Measurements from ENCODE around the gene CDH23. TPM values are rescaled to one million over a fixed set of nuclear protein-coding genes. Genes with fewer than 3 reads are reported as not detected.

Gene CDH23
- total and polyA plus RNA-seq, 2 donors (not counting 1 experiment from before 2014, with no cell fraction given), result 0.37 to 0.89 TPM

DNA sequence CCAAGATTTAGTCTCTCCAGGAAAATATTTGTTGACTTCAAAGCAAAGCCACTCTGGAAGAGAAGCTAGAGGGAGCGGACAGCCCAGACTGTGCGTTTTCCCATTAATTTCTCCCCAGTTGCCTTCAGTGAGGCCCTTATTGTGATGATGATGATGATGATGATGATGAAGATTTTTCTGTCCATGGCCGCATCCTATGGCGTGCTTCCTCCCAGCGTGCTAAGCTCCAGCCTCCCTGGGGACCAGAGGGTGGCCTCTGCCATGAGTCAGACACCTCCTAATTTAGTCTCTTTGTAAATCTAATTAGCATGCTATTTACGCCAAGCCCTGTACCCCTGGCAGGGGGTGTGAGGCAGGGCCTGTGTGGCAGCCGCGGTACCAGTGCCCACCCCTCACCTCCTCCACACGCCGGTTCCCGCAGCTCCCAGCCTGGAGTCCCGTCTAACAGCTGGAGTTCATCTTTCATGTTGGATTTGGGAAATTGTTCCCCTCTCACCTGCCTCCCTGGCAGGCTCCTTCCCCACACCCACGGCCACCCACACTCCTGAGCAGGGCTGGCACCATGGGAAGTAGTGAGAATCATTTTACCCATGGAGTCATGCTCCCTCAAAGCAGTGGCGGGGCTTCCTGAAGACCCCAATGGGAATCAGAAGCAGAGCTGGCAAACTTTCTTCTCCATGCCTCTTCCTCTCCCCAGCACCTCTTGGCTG, 230.7 kb downstream of the CDH23 start:
- Histone ChIP-seq H3K27me3 (replicated peaks in 1 of 4; ENCODE audit: control extremely low read depth in 1 of 4, control insufficient read depth in 3 of 4, insufficient read depth in 4 of 4, low read length in 3 of 4) (peaks cover 0 to 2% (median 0%) of the 10 kb centered on the region in 4 experiments), H2AFZ (ENCODE audit: insufficient read depth, low read depth, low read length, poor library complexity, severe bottlenecking) (no peak overlapping the region), H3K36me3 (replicated peaks in 1 of 2; ENCODE audit: control extremely low read depth in 1 of 2, control insufficient read depth in 1 of 2, extremely low read depth in 1 of 2, insufficient read depth in 2 of 2, low read length in 1 of 2) (no peaks in the 10 kb centered on the region), H3K9ac (ENCODE audit: low read length) (no peak overlapping the region), H4K20me1 (ENCODE audit: control insufficient read depth, insufficient read depth, low read length, poor library complexity, severe bottlenecking) (no peaks in the 10 kb centered on the region), H3K27ac (ENCODE audit: low read length in 2 of 2) (no peak overlapping the region), H3K79me2 (ENCODE audit: control insufficient read depth, insufficient read depth, low read length) (no peaks in the 10 kb centered on the region), H3K4me3 (ENCODE audit: control extremely low read depth in 1 of 5, extremely low read depth in 1 of 5, insufficient read depth in 1 of 5, low read depth in 2 of 5, low read length in 4 of 5) (no peak overlapping the region), H3K4me2 (replicated peaks; ENCODE audit: low read depth, low read length, poor library complexity, severe bottlenecking) (no peak overlapping the region), H3K9me3 (ENCODE audit: control extremely low read depth in 1 of 3, control insufficient read depth in 2 of 3, insufficient read depth in 1 of 3, low read length in 2 of 3) (no peaks in the 10 kb centered on the region), H3K4me1 (ENCODE audit: control insufficient read depth in 2 of 2, insufficient read depth in 2 of 2, low read length in 2 of 2) (no peaks in the 10 kb centered on the region)
- Mint-ChIP-seq H3K27ac (no peak overlapping the region), H3K9me3 (ENCODE audit: insufficient read depth) (no peaks in the 10 kb centered on the region), H3K4me1 (peaks cover 1% of the 10 kb centered on the region), H3K27me3 (peaks cover 36% of the 10 kb centered on the region), H3K4me3 (no peak overlapping the region)
- intact Hi-C loops (cut with micrococcal nuclease), result no loop called here
- CTCF ChIA-PET, result interaction anchor here (1.2 kb wide), 1 partner anchor 18 kb away, joined by 5 read pairs; no protein-coding TSS in a partner anchor
- TF ChIP-seq EZH2 (IDR thresholded peaks at IDR 0.05; ENCODE audit: borderline replicate concordance, insufficient read depth, low read depth, low read length, poor library complexity, severe bottlenecking) (no peak), CTCF (IDR thresholded peaks at IDR 0.05) (no peak)
- POLR2A ChIA-PET, result no interaction called here
- ATAC-seq (ENCODE audit: low read depth), result no peak
- 77% methylated on average over 5 of the region's 14 CpGs for WGBS (ENCODE audit: insufficient coverage)
- DNase-seq, result no peak

DNA sequence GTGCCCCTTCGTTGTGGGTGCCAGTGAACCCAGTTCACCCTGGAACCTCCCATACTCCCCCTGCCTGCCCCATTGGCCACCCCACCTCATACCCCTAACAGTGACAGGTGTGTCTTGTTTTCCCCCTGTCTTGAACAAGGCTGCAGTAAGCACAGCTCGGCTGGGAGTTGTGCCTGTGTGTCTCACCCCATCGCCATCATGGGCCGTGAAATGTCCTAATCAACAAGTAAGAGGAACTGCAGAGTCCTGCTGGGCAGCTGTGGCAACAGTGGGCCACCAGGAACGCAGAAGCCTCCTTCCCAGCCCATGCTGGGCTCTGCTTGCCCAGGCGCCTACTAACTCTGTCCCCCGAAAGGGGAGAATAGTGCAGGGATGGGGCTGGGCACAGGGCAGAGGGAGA, 231.2 kb downstream of the CDH23 start:
- no peaks in the 10 kb centered on the region for H3K36me3 ChIP-seq (replicated peaks in 1 of 2; ENCODE audit: control extremely low read depth in 1 of 2, control insufficient read depth in 1 of 2, extremely low read depth in 1 of 2, insufficient read depth in 2 of 2, low read length in 1 of 2)
- no peaks in the 10 kb centered on the region for H3K9me3 Mint-ChIP-seq (ENCODE audit: insufficient read depth)
- H4K20me1 ChIP-seq (ENCODE audit: control insufficient read depth, insufficient read depth, low read length, poor library complexity, severe bottlenecking), result no peaks in the 10 kb centered on the region
- no peak overlapping the region for H3K4me3 ChIP-seq (ENCODE audit: control extremely low read depth in 1 of 5, extremely low read depth in 1 of 5, insufficient read depth in 1 of 5, low read depth in 2 of 5, low read length in 4 of 5)
- H3K4me1 ChIP-seq (ENCODE audit: control insufficient read depth in 2 of 2, insufficient read depth in 2 of 2, low read length in 2 of 2), result no peaks in the 10 kb centered on the region
- H3K4me1 Mint-ChIP-seq, result peaks cover 1% of the 10 kb centered on the region
- ChIA-PET POLR2A (no interaction called here), CTCF (interaction anchor here (1.2 kb wide), 1 partner anchor 18 kb away, joined by 5 read pairs; no protein-coding TSS in a partner anchor)
- no peak overlapping the region for H3K27ac ChIP-seq (ENCODE audit: low read length in 2 of 2)
- no peak overlapping the region for H2AFZ ChIP-seq (ENCODE audit: insufficient read depth, low read depth, low read length, poor library complexity, severe bottlenecking)
- WGBS (ENCODE audit: insufficient coverage), result 87% methylated on average over 6 of the region's 7 CpGs
- no peaks in the 10 kb centered on the region for H3K79me2 ChIP-seq (ENCODE audit: control insufficient read depth, insufficient read depth, low read length)
- H3K4me3 Mint-ChIP-seq, result no peak overlapping the region
- intact Hi-C loops (cut with micrococcal nuclease), result no loop called here
- H3K27ac Mint-ChIP-seq, result no peak overlapping the region
- no peak overlapping the region for H3K9ac ChIP-seq (ENCODE audit: low read length)
- no peak for ATAC-seq (ENCODE audit: low read depth)
- H3K9me3 ChIP-seq (ENCODE audit: control extremely low read depth in 1 of 3, control insufficient read depth in 2 of 3, insufficient read depth in 1 of 3, low read length in 2 of 3), result no peaks in the 10 kb centered on the region
- H3K4me2 ChIP-seq (replicated peaks; ENCODE audit: low read depth, low read length, poor library complexity, severe bottlenecking), result no peak overlapping the region
- DNase-seq, result no peak
- peaks cover 38% of the 10 kb centered on the region for H3K27me3 Mint-ChIP-seq
- TF ChIP-seq CTCF (IDR thresholded peaks at IDR 0.05), result no peak
- no peak for TF ChIP-seq EZH2 (IDR thresholded peaks at IDR 0.05; ENCODE audit: borderline replicate concordance, insufficient read depth, low read depth, low read length, poor library complexity, severe bottlenecking)
- H3K27me3 ChIP-seq (replicated peaks in 1 of 4; ENCODE audit: control extremely low read depth in 1 of 4, control insufficient read depth in 3 of 4, insufficient read depth in 4 of 4, low read length in 3 of 4), result peaks cover 0 to 2% (median 0%) of the 10 kb centered on the region in 4 experiments
